ENCODE data around the gene MCTP2. TPM values are rescaled to one million over a fixed set of nuclear protein-coding genes. Genes with fewer than 3 reads are reported as not detected.
A peak's percentile ranks its signal among the peaks of the same experiment; 100 is the strongest.

MCTP2 gene
- total RNA-seq, 1 donor from 2014 or later: 4.8 TPM

- H3K4me1 Mint-ChIP-seq (ENCODE audit: unreplicated experiment): peaks cover 14% of the 10 kb centered on the region
- H3K4me3 Mint-ChIP-seq: no peak overlapping the region
- peaks cover 5% of the 10 kb centered on the region for H3K9me3 Mint-ChIP-seq
- no peaks in the 10 kb centered on the region for H3K36me3 Mint-ChIP-seq
- TF ChIP-seq CTCF (conservative IDR thresholded peaks at IDR 0.05): no peak
- DNase-seq (ENCODE audit: extremely low spot score, unreplicated experiment): no peak
- no peak overlapping the region for H3K27ac Mint-ChIP-seq
- H3K27me3 Mint-ChIP-seq: peaks cover 25% of the 10 kb centered on the region
Measured at GRCh38 chr15:94235646-94236045, 4.3 kb downstream of the MCTP2 start.

DNA sequence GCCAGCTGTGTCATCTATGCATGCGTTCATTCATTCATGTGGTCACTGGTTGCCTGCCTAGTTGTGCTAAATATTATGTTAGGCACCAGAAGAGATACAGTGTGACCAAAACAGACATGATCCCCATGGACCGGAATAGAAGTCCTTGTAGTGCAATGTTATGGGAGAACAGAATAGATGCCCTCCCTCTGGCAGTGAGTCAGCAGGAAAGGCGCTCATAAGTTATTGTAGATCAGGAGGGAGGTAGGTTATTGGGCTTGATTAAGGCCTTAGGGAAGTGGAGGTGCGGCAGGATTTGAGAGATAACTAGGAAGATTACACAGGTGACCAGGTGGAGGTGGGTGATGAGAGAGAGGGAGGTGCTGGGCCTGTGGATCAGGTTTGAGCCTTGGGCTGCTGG, 5.2 kb downstream of the MCTP2 start:
- TF ChIP-seq CTCF (conservative IDR thresholded peaks at IDR 0.05): no peak
- DNase-seq (ENCODE audit: extremely low spot score, unreplicated experiment): no peak
- Mint-ChIP-seq H3K36me3 (no peaks in the 10 kb centered on the region), H3K9me3 (peaks cover 5% of the 10 kb centered on the region), H3K4me1 (ENCODE audit: unreplicated experiment) (peaks cover 10% of the 10 kb centered on the region), H3K27me3 (peaks cover 19% of the 10 kb centered on the region), H3K4me3 (no peak overlapping the region), H3K27ac (peak overlapping the region; percentile 49)

- Mint-ChIP-seq H3K9me3 (peaks cover 5% of the 10 kb centered on the region), H3K4me1 (ENCODE audit: unreplicated experiment) (peaks cover 10% of the 10 kb centered on the region), H3K36me3 (no peaks in the 10 kb centered on the region), H3K27ac (no peak overlapping the region), H3K4me3 (no peak overlapping the region), H3K27me3 (peaks cover 6% of the 10 kb centered on the region)
- no peak for TF ChIP-seq CTCF (conservative IDR thresholded peaks at IDR 0.05)
- no peak for DNase-seq (ENCODE audit: extremely low spot score, unreplicated experiment)
Measured at GRCh38 chr15:94237903-94238302, 6.5 kb downstream of the MCTP2 start.

- no peak overlapping the region for H3K27ac Mint-ChIP-seq
- H3K27me3 Mint-ChIP-seq: peaks cover 2% of the 10 kb centered on the region
- H3K4me3 Mint-ChIP-seq: no peak overlapping the region
- H3K4me1 Mint-ChIP-seq (ENCODE audit: unreplicated experiment): peaks cover 10% of the 10 kb centered on the region
- DNase-seq (ENCODE audit: extremely low spot score, unreplicated experiment): no peak
- TF ChIP-seq CTCF (conservative IDR thresholded peaks at IDR 0.05): no peak
- H3K9me3 Mint-ChIP-seq: peaks cover 5% of the 10 kb centered on the region
- H3K36me3 Mint-ChIP-seq: no peaks in the 10 kb centered on the region
Measured at GRCh38 chr15:94238539-94239118, 7.3 kb downstream of the MCTP2 start.

GRCh38 chr15:94239474-94239873, 8.1 kb downstream of the MCTP2 start:
- H3K4me3 Mint-ChIP-seq: peak overlapping the region; percentile 10
- H3K9me3 Mint-ChIP-seq: peaks cover 5% of the 10 kb centered on the region
- no peaks in the 10 kb centered on the region for H3K27me3 Mint-ChIP-seq
- H3K27ac Mint-ChIP-seq: peak overlapping the region; percentile 30
- no peaks in the 10 kb centered on the region for H3K36me3 Mint-ChIP-seq
- TF ChIP-seq CTCF (conservative IDR thresholded peaks at IDR 0.05): no peak
- no peak for DNase-seq (ENCODE audit: extremely low spot score, unreplicated experiment)
- H3K4me1 Mint-ChIP-seq (ENCODE audit: unreplicated experiment): peaks cover 10% of the 10 kb centered on the region

- Mint-ChIP-seq H3K4me3 (no peak overlapping the region), H3K27ac (no peak overlapping the region), H3K9me3 (peaks cover 5% of the 10 kb centered on the region), H3K36me3 (no peaks in the 10 kb centered on the region), H3K27me3 (no peaks in the 10 kb centered on the region), H3K4me1 (ENCODE audit: unreplicated experiment) (peaks cover 10% of the 10 kb centered on the region)
- DNase-seq (ENCODE audit: extremely low spot score, unreplicated experiment): no peak
- no peak for TF ChIP-seq CTCF (conservative IDR thresholded peaks at IDR 0.05)
Measured at GRCh38 chr15:94240480-94240879, 9.1 kb downstream of the MCTP2 start.
